B cell (primary cell): ENCODE results near the gene PAWR. TPM values are rescaled to one million over a fixed set of nuclear protein-coding genes. Genes with fewer than 3 reads are reported as not detected.

Experiments
- ATAC-seq: fragments of 200-7000 bp; cut with Tn5 transposase; one replicate; pipeline ENCODE4 v1.10.0; 2021; ENCODE audit warnings: low read depth, mild to moderate bottlenecking, moderate number of reproducible peaks, moderate library complexity
- CTCF ChIA-PET: fragments of 350-600 bp; sonication (Branson Sonifier 250); formaldehyde crosslinking; loops from one replicate; lab custom pipeline; 2021; ENCODE audit warnings: antibody characterized with exemption, inconsistent platforms; lab: Charles Lee
- POLR2A ChIA-PET: fragments of 350-600 bp; sonication (Branson Sonifier 250); formaldehyde crosslinking; loops from one replicate; lab custom pipeline; 2021; ENCODE audit warnings: antibody characterized with exemption; lab: Charles Lee
- DNase-seq: peaks from one replicate; pipeline ENCODE4 v3.0.0; 2013
- H2AFZ ChIP-seq: 2 replicates; pipeline ENCODE4 v1.6.1; 2012; ENCODE audit warnings: mild to moderate bottlenecking, low read depth, low read length; ENCODE audit not compliant: insufficient read depth, poor library complexity, severe bottlenecking
- H3K27ac ChIP-seq, 2 donors: 1 replicate in 1 of 2; 2 replicates in 1 of 2; pipeline ENCODE4 v1.5.1; 2012 to 2013; ENCODE audit warnings: low read length in 2 of 2, mild to moderate bottlenecking in 2 of 2, moderate library complexity in 1 of 2
- H3K27me3 ChIP-seq, 4 experiments: fragments of 200-600 bp in 1 of 4; sonication (generic) in 1 of 4; replicated peaks in 1 of 4; 1 replicate in 2 of 4; 2 replicates in 2 of 4; pipeline versions ENCODE4 v1.6.1 to v1.7.0; 2013 to 2016; ENCODE audit warnings: low read length in 3 of 4, mild to moderate bottlenecking in 2 of 4, mixed read lengths in 1 of 4, moderate library complexity in 1 of 4; ENCODE audit not compliant: insufficient read depth in 4 of 4, control insufficient read depth in 3 of 4; ENCODE audit errors: control extremely low read depth in 1 of 4
- H3K36me3 ChIP-seq, 2 experiments: replicated peaks in 1 of 2; 1 replicate in 1 of 2; 2 replicates in 1 of 2; pipeline versions ENCODE4 v1.6.1 to v1.7.1; 2013; ENCODE audit warnings: low read length in 1 of 2; ENCODE audit not compliant: insufficient read depth in 2 of 2, control insufficient read depth in 1 of 2; ENCODE audit errors: control extremely low read depth in 1 of 2, extremely low read depth in 1 of 2
- H3K4me1 ChIP-seq, 2 donors: fragments of 200-600 bp in 1 of 2; sonication (generic) in 1 of 2; 1 replicate in 1 of 2; 2 replicates in 1 of 2; pipeline versions ENCODE4 v1.5.1 to v1.6.1; 2013 to 2017; ENCODE audit warnings: low read length in 2 of 2; ENCODE audit not compliant: control insufficient read depth in 2 of 2, insufficient read depth in 2 of 2
- H3K4me2 ChIP-seq: replicated peaks from 2 replicates; pipeline ENCODE3; 2012; ENCODE audit warnings: mild to moderate bottlenecking, low read depth, low read length; ENCODE audit not compliant: poor library complexity, severe bottlenecking
- H3K4me3 ChIP-seq, 5 experiments: fragments of 200-600 bp in 1 of 5; sonication (generic) in 1 of 5; 1 replicate in 3 of 5; 2 replicates in 2 of 5; pipeline versions ENCODE4 v1.5.1 to v1.7.0; 2011 to 2016; ENCODE audit warnings: low read length in 4 of 5, mild to moderate bottlenecking in 4 of 5, low read depth in 2 of 5, control low read depth in 1 of 5, moderate library complexity in 1 of 5; ENCODE audit not compliant: insufficient read depth in 1 of 5; ENCODE audit errors: control extremely low read depth in 1 of 5, extremely low read depth in 1 of 5
- H3K79me2 ChIP-seq: fragments of 200-600 bp; sonication (generic); one replicate; pipeline ENCODE4 v1.6.0; 2016; ENCODE audit warnings: low read length; ENCODE audit not compliant: control insufficient read depth, insufficient read depth
- H3K9ac ChIP-seq: fragments of 200-600 bp; sonication (generic); 2 replicates; pipeline ENCODE4 v1.6.1; 2017; ENCODE audit warnings: mild to moderate bottlenecking, low read length, moderate library complexity
- H3K9me3 ChIP-seq, 3 donors: one replicate each; pipeline versions ENCODE4 v1.6.1 to v1.7.1; 2013; ENCODE audit warnings: low read length in 2 of 3; ENCODE audit not compliant: control insufficient read depth in 2 of 3, insufficient read depth in 1 of 3; ENCODE audit errors: control extremely low read depth in 1 of 3
- H4K20me1 ChIP-seq: 2 replicates; pipeline ENCODE4 v1.6.0; 2012; ENCODE audit warnings: mild to moderate bottlenecking, low read length; ENCODE audit not compliant: insufficient read depth, control insufficient read depth, poor library complexity, severe bottlenecking
- H3K27ac Mint-ChIP-seq: one replicate; pipeline ENCODE4 v1.8.0; 2021; ENCODE audit warnings: mixed read lengths
- H3K27me3 Mint-ChIP-seq: one replicate; pipeline ENCODE4 v1.8.0; 2021; ENCODE audit warnings: mixed read lengths
- H3K4me1 Mint-ChIP-seq: one replicate; pipeline ENCODE4 v1.8.0; 2021; ENCODE audit warnings: mixed read lengths
- H3K4me3 Mint-ChIP-seq: one replicate; pipeline ENCODE4 v1.8.0; 2021; ENCODE audit warnings: mixed read lengths
- H3K9me3 Mint-ChIP-seq: one replicate; pipeline ENCODE4 v1.8.0; 2022; ENCODE audit warnings: mixed read lengths; ENCODE audit not compliant: insufficient read depth
- EZH2 ChIP-seq: IDR thresholded peaks from 2 replicates; pipeline ENCODE4 v1.6.1; 2012; ENCODE audit warnings: borderline replicate concordance, low read depth, mild to moderate bottlenecking, moderate library complexity, low read length; ENCODE audit not compliant: insufficient read depth, poor library complexity, severe bottlenecking
- WGBS: methylation state at CpG from one replicate; pipeline ENCODE4 v1.1.5; 2013; ENCODE audit warnings: missing lambda C conversion rate; ENCODE audit not compliant: insufficient coverage; 5-methylcytosine and 5-hydroxymethylcytosine counted together
- intact Hi-C: fragments of 100-400 bp; cut with micrococcal nuclease; formaldehyde crosslinking; loops from one replicate; pipeline ENCODE4 v1.10.0; 2022
- polyA plus RNA-seq: library from polyadenylated mRNA; depleted of rRNA; stranded (reverse); fragments of >200 nt; gene quantifications from 2 replicates; pipeline ENCODE4 v1.2.3, GENCODE V29; 2012
- total RNA-seq, 2 donors: library from RNA; stranded (reverse); fragments of 120-200 nt in 1 of 2; gene quantifications; 1 replicate in 1 of 2; 2 replicates in 1 of 2; pipeline versions ENCODE4 v1.2.3 to v1.2.4, GENCODE V29; 2013 to 2022
- TF ChIP-seq, protein P1 (sequence below): fragments of 200-600 bp; IDR thresholded peaks from one replicate; pipeline ENCODE4 v1.8.0; 2022; ENCODE audit warnings: antibody characterized with exemption, mild to moderate bottlenecking

PAWR gene
- total and polyA plus RNA-seq, 2 donors (not counting 1 experiment from before 2014, with no cell fraction given): 17.9 to 90.1 TPM

DNA sequence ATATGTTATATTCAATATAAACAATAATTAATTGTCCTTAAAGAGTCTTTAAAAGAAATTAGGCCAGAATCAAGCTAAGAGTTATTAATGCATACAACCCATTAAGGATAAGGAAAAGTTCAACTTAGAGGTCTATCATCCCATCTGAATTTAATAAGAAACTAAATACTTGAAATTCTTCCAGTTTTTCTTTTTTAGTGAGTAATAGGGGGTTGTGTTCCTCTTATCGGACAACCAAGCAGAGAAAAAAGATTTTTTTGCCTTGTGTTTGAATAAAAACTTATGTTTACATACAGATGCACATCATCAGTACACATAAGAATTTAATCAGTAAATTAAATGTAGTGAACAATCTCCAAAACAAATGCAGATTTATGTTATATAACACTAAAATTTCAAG lies 32.5 kb downstream of the PAWR start:
- H3K9ac ChIP-seq: no peak overlapping the region
- no peak overlapping the region for H3K4me3 ChIP-seq
- no CpG with 5 or more reads among the region's 1 CpG for WGBS
- peaks cover 65% of the 10 kb centered on the region for H4K20me1 ChIP-seq
- no peak overlapping the region for H3K4me2 ChIP-seq
- POLR2A ChIA-PET: no interaction called here
- H3K27me3 ChIP-seq: no peaks in the 10 kb centered on the region
- H3K27ac ChIP-seq: no peak overlapping the region
- no peaks in the 10 kb centered on the region for H3K4me1 ChIP-seq
- H3K9me3 Mint-ChIP-seq: no peaks in the 10 kb centered on the region
- H3K36me3 ChIP-seq: peaks cover 0 to 2% of the 10 kb centered on the region in 2 experiments
- H3K27ac Mint-ChIP-seq: no peak overlapping the region
- no peaks in the 10 kb centered on the region for H3K9me3 ChIP-seq
- ATAC-seq: no peak
- peaks cover 24% of the 10 kb centered on the region for H3K4me1 Mint-ChIP-seq
- no peaks in the 10 kb centered on the region for H3K27me3 Mint-ChIP-seq
- CTCF ChIA-PET: no interaction called here
- no peak for TF ChIP-seq EZH2
- TF ChIP-seq, protein P1, sequence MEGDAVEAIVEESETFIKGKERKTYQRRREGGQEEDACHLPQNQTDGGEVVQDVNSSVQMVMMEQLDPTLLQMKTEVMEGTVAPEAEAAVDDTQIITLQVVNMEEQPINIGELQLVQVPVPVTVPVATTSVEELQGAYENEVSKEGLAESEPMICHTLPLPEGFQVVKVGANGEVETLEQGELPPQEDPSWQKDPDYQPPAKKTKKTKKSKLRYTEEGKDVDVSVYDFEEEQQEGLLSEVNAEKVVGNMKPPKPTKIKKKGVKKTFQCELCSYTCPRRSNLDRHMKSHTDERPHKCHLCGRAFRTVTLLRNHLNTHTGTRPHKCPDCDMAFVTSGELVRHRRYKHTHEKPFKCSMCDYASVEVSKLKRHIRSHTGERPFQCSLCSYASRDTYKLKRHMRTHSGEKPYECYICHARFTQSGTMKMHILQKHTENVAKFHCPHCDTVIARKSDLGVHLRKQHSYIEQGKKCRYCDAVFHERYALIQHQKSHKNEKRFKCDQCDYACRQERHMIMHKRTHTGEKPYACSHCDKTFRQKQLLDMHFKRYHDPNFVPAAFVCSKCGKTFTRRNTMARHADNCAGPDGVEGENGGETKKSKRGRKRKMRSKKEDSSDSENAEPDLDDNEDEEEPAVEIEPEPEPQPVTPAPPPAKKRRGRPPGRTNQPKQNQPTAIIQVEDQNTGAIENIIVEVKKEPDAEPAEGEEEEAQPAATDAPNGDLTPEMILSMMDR: no peak
- no peak overlapping the region for H2AFZ ChIP-seq
- no peak overlapping the region for H3K4me3 Mint-ChIP-seq
- peaks cover 96% of the 10 kb centered on the region for H3K79me2 ChIP-seq
- intact Hi-C loops: no loop called here
- no peak for DNase-seq

DNA sequence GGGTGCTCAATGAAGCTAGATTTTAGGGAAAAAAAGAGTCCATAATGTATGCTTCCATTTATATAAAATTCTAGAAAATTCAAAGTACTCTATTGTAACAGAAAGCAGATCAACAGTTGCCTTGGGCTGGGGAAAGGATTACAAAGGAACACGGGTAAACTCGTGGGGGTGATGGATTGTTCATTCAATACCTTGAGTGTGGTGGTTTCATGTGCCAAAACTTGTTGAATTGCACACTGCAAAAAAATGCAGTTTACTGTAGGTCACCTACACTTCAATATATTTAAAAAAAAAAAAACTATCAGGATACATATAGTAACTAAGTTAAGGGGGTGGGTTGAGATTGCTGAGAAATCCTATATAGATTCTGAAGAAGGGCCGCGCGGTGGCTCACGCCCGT lies 33.6 kb downstream of the PAWR start:
- H3K4me3 Mint-ChIP-seq: no peak overlapping the region
- Histone ChIP-seq H3K9me3 (no peaks in the 10 kb centered on the region), H3K4me3 (no peak overlapping the region), H3K36me3 (peaks cover 0 to 2% of the 10 kb centered on the region in 2 experiments), H3K4me1 (no peaks in the 10 kb centered on the region), H3K27me3 (no peaks in the 10 kb centered on the region), H3K4me2 (no peak overlapping the region), H3K79me2 (peaks cover 90% of the 10 kb centered on the region), H4K20me1 (peaks cover 55% of the 10 kb centered on the region), H3K9ac (no peak overlapping the region), H2AFZ (no peak overlapping the region), H3K27ac (no peak overlapping the region)
- ATAC-seq (no peak), DNase-seq (no peak)
- CTCF ChIA-PET: interaction anchor here (1.3 kb wide), 1 partner anchor 10 kb away, joined by 3 read pairs; no protein-coding TSS in a partner anchor
- no peaks in the 10 kb centered on the region for H3K9me3 Mint-ChIP-seq
- no CpG with 5 or more reads among the region's 7 CpGs for WGBS
- H3K4me1 Mint-ChIP-seq: peaks cover 16% of the 10 kb centered on the region
- no peaks in the 10 kb centered on the region for H3K27me3 Mint-ChIP-seq
- TF ChIP-seq, protein P1: no peak
- no peak for TF ChIP-seq EZH2
- POLR2A ChIA-PET: no interaction called here
- H3K27ac Mint-ChIP-seq: no peak overlapping the region
- intact Hi-C loops: no loop called here
